ENCODE data around the gene NBEA.

DNA sequence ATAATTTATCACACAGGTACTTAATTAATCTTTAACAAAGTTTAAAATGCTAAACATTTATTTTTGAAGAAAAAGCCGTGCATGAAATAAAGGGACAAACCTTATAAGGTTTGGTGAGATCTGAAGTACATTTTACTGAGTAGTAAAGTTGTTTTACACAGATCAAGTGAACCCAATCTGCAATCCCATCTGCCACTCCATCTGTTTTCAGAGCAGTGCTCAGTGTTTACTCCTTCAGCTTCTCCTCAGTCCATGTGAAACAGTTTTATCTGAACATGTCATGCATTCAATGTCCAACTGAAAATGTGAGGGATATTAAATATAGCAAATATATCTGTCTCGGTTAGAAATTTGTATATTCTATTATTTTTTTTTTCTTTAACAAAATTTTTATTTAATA, 367.6 kb downstream of the NBEA start:
- TF ChIP-seq CEBPB (IDR thresholded peaks at IDR 0.05) (no peak), TAF1 (IDR thresholded peaks at IDR 0.05; ENCODE audit: low read depth) (no peak)
- TF ChIP-seq, protein P1, sequence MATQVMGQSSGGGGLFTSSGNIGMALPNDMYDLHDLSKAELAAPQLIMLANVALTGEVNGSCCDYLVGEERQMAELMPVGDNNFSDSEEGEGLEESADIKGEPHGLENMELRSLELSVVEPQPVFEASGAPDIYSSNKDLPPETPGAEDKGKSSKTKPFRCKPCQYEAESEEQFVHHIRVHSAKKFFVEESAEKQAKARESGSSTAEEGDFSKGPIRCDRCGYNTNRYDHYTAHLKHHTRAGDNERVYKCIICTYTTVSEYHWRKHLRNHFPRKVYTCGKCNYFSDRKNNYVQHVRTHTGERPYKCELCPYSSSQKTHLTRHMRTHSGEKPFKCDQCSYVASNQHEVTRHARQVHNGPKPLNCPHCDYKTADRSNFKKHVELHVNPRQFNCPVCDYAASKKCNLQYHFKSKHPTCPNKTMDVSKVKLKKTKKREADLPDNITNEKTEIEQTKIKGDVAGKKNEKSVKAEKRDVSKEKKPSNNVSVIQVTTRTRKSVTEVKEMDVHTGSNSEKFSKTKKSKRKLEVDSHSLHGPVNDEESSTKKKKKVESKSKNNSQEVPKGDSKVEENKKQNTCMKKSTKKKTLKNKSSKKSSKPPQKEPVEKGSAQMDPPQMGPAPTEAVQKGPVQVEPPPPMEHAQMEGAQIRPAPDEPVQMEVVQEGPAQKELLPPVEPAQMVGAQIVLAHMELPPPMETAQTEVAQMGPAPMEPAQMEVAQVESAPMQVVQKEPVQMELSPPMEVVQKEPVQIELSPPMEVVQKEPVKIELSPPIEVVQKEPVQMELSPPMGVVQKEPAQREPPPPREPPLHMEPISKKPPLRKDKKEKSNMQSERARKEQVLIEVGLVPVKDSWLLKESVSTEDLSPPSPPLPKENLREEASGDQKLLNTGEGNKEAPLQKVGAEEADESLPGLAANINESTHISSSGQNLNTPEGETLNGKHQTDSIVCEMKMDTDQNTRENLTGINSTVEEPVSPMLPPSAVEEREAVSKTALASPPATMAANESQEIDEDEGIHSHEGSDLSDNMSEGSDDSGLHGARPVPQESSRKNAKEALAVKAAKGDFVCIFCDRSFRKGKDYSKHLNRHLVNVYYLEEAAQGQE (IDR thresholded peaks at IDR 0.05; ENCODE audit: low read depth) = no peak

Measured in Ishikawa (cell line).